SK-N-SH (cell line): Measurements from ENCODE around the gene SNRPD2. TPM values are rescaled to one million over a fixed set of nuclear protein-coding genes. Genes with fewer than 3 reads are reported as not detected.

Experiments
- CTCF ChIA-PET: fragments of 300-600, 350-600 bp; formaldehyde crosslinking; extraction: SDS; loops from one replicate; lab custom pipeline; 2021; lab: Yijun Ruan, JAX
- POLR2A ChIA-PET: fragments of 350-600 bp; sonication (Branson Sonifier 250); formaldehyde crosslinking; extraction: SDS; loops from one replicate; lab custom pipeline; 2020; ENCODE audit warnings: antibody characterized with exemption, inconsistent platforms; lab: Yijun Ruan, JAX
- DNase-seq: peaks from one replicate; pipeline ENCODE4 v3.0.0; 2012
- H2AFZ ChIP-seq: fragments of 200-600 bp; sonication (generic); 2 replicates; pipeline ENCODE4 v1.8.1; 2016; ENCODE audit warnings: antibody characterized with exemption, mild to moderate bottlenecking, low read depth
- H3F3A ChIP-seq: fragments of 200-600 bp; sonication (generic); replicated peaks from 2 replicates; pipeline ENCODE3; 2016; ENCODE audit warnings: antibody characterized with exemption, mild to moderate bottlenecking; ENCODE audit not compliant: insufficient read depth
- H3K27ac ChIP-seq, 2 experiments: fragments of 200-500 bp in 1 of 2; fragments of 200-600 bp in 1 of 2; sonication (Bioruptor generic) in 1 of 2; sonication (generic), shearing (Covaris generic) in 1 of 2; 2 replicates each; pipeline versions ENCODE4 v1.5.1 to v1.6.1; 2014 to 2016; ENCODE audit warnings: low read depth in 2 of 2, inconsistent platforms in 1 of 2, low read length in 1 of 2, mild to moderate bottlenecking in 1 of 2, mixed read lengths in 1 of 2
- H3K27me3 ChIP-seq: fragments of 200-600 bp; sonication (generic), shearing (Covaris generic); 2 replicates; pipeline ENCODE4 v1.6.1; 2016; ENCODE audit warnings: mixed run types; ENCODE audit not compliant: insufficient read depth
- H3K36me3 ChIP-seq, 2 experiments: fragments of 200-500 bp in 1 of 2; fragments of 200-600 bp in 1 of 2; sonication (Bioruptor generic) in 1 of 2; sonication (generic) in 1 of 2; replicated peaks in 1 of 2; 2 replicates each; pipeline versions ENCODE3 to v1.5.1; 2014 to 2016; ENCODE audit warnings: low read length in 1 of 2, mild to moderate bottlenecking in 1 of 2; ENCODE audit not compliant: insufficient read depth in 2 of 2, control insufficient read depth in 1 of 2
- H3K4me1 ChIP-seq, 2 experiments: fragments of 200-500 bp in 1 of 2; fragments of 200-600 bp in 1 of 2; sonication (Bioruptor generic) in 1 of 2; sonication (generic), shearing (Covaris generic) in 1 of 2; 2 replicates each; pipeline versions ENCODE4 v1.5.1 to v1.6.1; 2014 to 2016; ENCODE audit warnings: low read depth in 1 of 2, low read length in 1 of 2, mixed run types in 1 of 2; ENCODE audit not compliant: insufficient read depth in 2 of 2, control insufficient read depth in 1 of 2
- H3K4me2 ChIP-seq: fragments of 200-600 bp; sonication (generic), shearing (Covaris generic); 2 replicates; pipeline ENCODE4 v1.6.1; 2017; ENCODE audit warnings: mixed run types
- H3K4me3 ChIP-seq, 2 experiments: fragments of 200-500 bp in 1 of 2; fragments of 200-600 bp in 1 of 2; sonication (Bioruptor generic) in 1 of 2; sonication (generic), shearing (Covaris generic) in 1 of 2; 2 replicates each; pipeline versions ENCODE4 v1.5.1 to v1.8.1; 2014 to 2016; ENCODE audit warnings: low read depth in 2 of 2, inconsistent platforms in 1 of 2, low read length in 1 of 2, mild to moderate bottlenecking in 1 of 2, mixed read lengths in 1 of 2, moderate library complexity in 1 of 2
- H3K79me2 ChIP-seq: fragments of 200-600 bp; sonication (generic); 2 replicates; pipeline ENCODE4 v1.8.1; 2017; ENCODE audit warnings: mild to moderate bottlenecking; ENCODE audit not compliant: insufficient read depth
- H3K9ac ChIP-seq: fragments of 200-600 bp; sonication (generic); 2 replicates; pipeline ENCODE4 v1.6.1; 2017; ENCODE audit warnings: mixed run types
- H3K9me2 ChIP-seq: fragments of 200-600 bp; sonication (generic); 2 replicates; pipeline ENCODE4 v1.6.1; 2017; ENCODE audit warnings: mixed run types
- H3K9me3 ChIP-seq: fragments of 200-600 bp; sonication (generic); 2 replicates; pipeline ENCODE4 v1.6.1; 2017; ENCODE audit warnings: mixed run types, mild to moderate bottlenecking, moderate library complexity
- H4K20me1 ChIP-seq: fragments of 200-600 bp; sonication (generic); 2 replicates; pipeline ENCODE4 v1.6.1; 2017; ENCODE audit warnings: mild to moderate bottlenecking, mixed run types; ENCODE audit not compliant: insufficient read depth
- CHD2 ChIP-seq: fragments of 150-350 bp; IDR thresholded peaks from 2 replicates; pipeline ENCODE4 v1.6.1; 2018; ENCODE audit warnings: low read length; ENCODE audit not compliant: partially characterized antibody
- ELF1 ChIP-seq: IDR thresholded peaks from 2 replicates; pipeline ENCODE4 v1.4.0; 2012
- EP300 ChIP-seq, 2 experiments: IDR thresholded peaks; 2 replicates each; pipeline versions ENCODE4 v1.4.0 to v1.6.1; 2012; ENCODE audit warnings: borderline replicate concordance in 1 of 2, low read depth in 1 of 2, low read length in 1 of 2
- EZH2phosphoT487 ChIP-seq: fragments of 200-600 bp; sonication (generic); IDR thresholded peaks from 2 replicates; pipeline ENCODE4 v1.6.1; 2017; ENCODE audit warnings: low read depth, mixed run types, mild to moderate bottlenecking, antibody characterized with exemption, moderate library complexity, borderline replicate concordance
- FOSL2 ChIP-seq: IDR thresholded peaks from 2 replicates; pipeline ENCODE4 v1.4.0; 2012; ENCODE audit warnings: low read depth, mild to moderate bottlenecking, moderate library complexity, borderline replicate concordance
- FOXJ3 ChIP-seq: sonication (generic); formaldehyde crosslinking; IDR thresholded peaks from 2 replicates; pipeline ENCODE4 v1.5.1; 2020; ENCODE audit warnings: mild to moderate bottlenecking, missing genetic modification reagents
- GABPA ChIP-seq: IDR thresholded peaks from 2 replicates; pipeline ENCODE4 v1.4.0; 2012; ENCODE audit warnings: low read depth, mild to moderate bottlenecking
- IRF3 ChIP-seq: fragments of 150-350 bp; IDR thresholded peaks from 2 replicates; pipeline ENCODE4 v1.6.1; 2016; ENCODE audit warnings: mild to moderate bottlenecking, low read depth, low read length
- JUND ChIP-seq: IDR thresholded peaks from 2 replicates; pipeline ENCODE4 v1.4.0; 2012
- MXI1 ChIP-seq: IDR thresholded peaks from 2 replicates; pipeline ENCODE4 v1.6.1; 2012; ENCODE audit warnings: mild to moderate bottlenecking, low read depth, low read length, improper control_type of control experiment
- NFIC ChIP-seq: IDR thresholded peaks from 2 replicates; pipeline ENCODE4 v1.4.0; 2012; ENCODE audit warnings: borderline replicate concordance
- NRF1 ChIP-seq: IDR thresholded peaks from 2 replicates; pipeline ENCODE4 v1.6.1; 2012; ENCODE audit warnings: low read depth, mild to moderate bottlenecking, low read length
- RAD21 ChIP-seq: IDR thresholded peaks from 2 replicates; pipeline ENCODE4 v1.6.1; 2012; ENCODE audit warnings: mild to moderate bottlenecking, low read length
- RCOR1 ChIP-seq: fragments of 150-350 bp; IDR thresholded peaks from 2 replicates; pipeline ENCODE4 v1.6.1; 2017; ENCODE audit warnings: antibody characterized with exemption, low read length
- RFX5 ChIP-seq: IDR thresholded peaks from 2 replicates; pipeline ENCODE4 v1.6.1; 2012; ENCODE audit warnings: mild to moderate bottlenecking, improper control_type of control experiment, low read length
- RXRA ChIP-seq: IDR thresholded peaks from 2 replicates; pipeline ENCODE4 v1.4.0; 2012; ENCODE audit warnings: low read depth, mild to moderate bottlenecking, borderline replicate concordance
- SIN3A ChIP-seq: IDR thresholded peaks from 2 replicates; pipeline ENCODE4 v1.6.1; 2012; ENCODE audit warnings: low read depth, mild to moderate bottlenecking, low read length, moderate library complexity, borderline replicate concordance
- SMC3 ChIP-seq: IDR thresholded peaks from 2 replicates; pipeline ENCODE4 v1.6.1; 2012; ENCODE audit warnings: low read depth, low read length, improper control_type of control experiment
- TCF12 ChIP-seq: IDR thresholded peaks from 2 replicates; pipeline ENCODE4 v1.4.0; 2012
- TEAD4 ChIP-seq: IDR thresholded peaks from 2 replicates; pipeline ENCODE4 v1.4.0; 2012; ENCODE audit warnings: mild to moderate bottlenecking, borderline replicate concordance; ENCODE audit not compliant: insufficient read depth
- USF1 ChIP-seq: IDR thresholded peaks from 2 replicates; pipeline ENCODE4 v1.4.0; 2012; ENCODE audit warnings: low read depth, borderline replicate concordance
- YY1 ChIP-seq: IDR thresholded peaks from 2 replicates; pipeline ENCODE4 v1.4.0; 2012; ENCODE audit warnings: low read depth, mild to moderate bottlenecking
- ZBTB33 ChIP-seq: IDR thresholded peaks from 2 replicates; pipeline ENCODE4 v1.4.0; 2012; ENCODE audit warnings: low read depth, borderline replicate concordance
- WGBS: methylation state at CpG from one replicate; pipeline ENCODE4 v1.1.6; 2017; ENCODE audit warnings: low lambda C conversion rate; 5-methylcytosine and 5-hydroxymethylcytosine counted together
- polyA plus RNA-seq, 3 experiments: library from polyadenylated mRNA; depleted of rRNA; stranded (reverse); fragments of >200 nt; gene quantifications; 2 replicates each; pipeline ENCODE4 v1.2.3, GENCODE V29; 2012
- TF ChIP-seq, protein P1 (sequence below): fragments of 200-600 bp; sonication (generic); IDR thresholded peaks from 2 replicates; pipeline ENCODE4 v1.6.1; 2017; ENCODE audit warnings: antibody characterized with exemption, mild to moderate bottlenecking, moderate library complexity
- TF ChIP-seq, protein P2 (sequence below): IDR thresholded peaks from 2 replicates; pipeline ENCODE4 v1.4.0; 2012; ENCODE audit warnings: low read depth
- TF ChIP-seq, protein P3 (sequence below): fragments of 150-350 bp; IDR thresholded peaks from 2 replicates; pipeline ENCODE4 v1.6.1; 2017; ENCODE audit warnings: antibody characterized with exemption, low read length, low read depth, borderline replicate concordance

Gene SNRPD2
- polyA plus RNA-seq, 1 of the 3 experiments (the other 2 are of a cell fraction): 1,248 TPM

- ChIA-PET POLR2A (interaction anchor here (0.6 to 2.1 kb wide), 14 partner anchors 12 to 320 kb away, joined by 3 to 16 read pairs (median 5); partner anchors contain the start of genes FBXO46 and SIX5), CTCF (interaction anchor here (0.7 to 6.8 kb wide), 32 partner anchors 10 to 1209 kb away, joined by 3 to 106 read pairs (median 4); partner anchors contain the start of genes DMPK, DMWD, FBXO46 and SIX5)
- Histone ChIP-seq H3K27ac (peak within 1 kb of the TSS; percentile 86 to 87), H3K9me2 (no peaks in the 10 kb centered on the region), H3K4me1 (peaks cover 0 to 6% of the 10 kb centered on the region in 2 experiments; a peak in 1 of 4 replicates), H2AFZ (peak within 1 kb of the TSS; percentile 86), H3K4me2 (peak within 1 kb of the TSS; percentile 88), H3F3A (peaks cover 11% of the 10 kb centered on the region), H3K4me3 (peak within 1 kb of the TSS; percentile 71 to 91), H3K27me3 (no peaks in the 10 kb centered on the region), H3K9ac (peak within 1 kb of the TSS; percentile 82), H3K9me3 (no peaks in the 10 kb centered on the region), H3K36me3 (peaks cover 6 to 17% of the 10 kb centered on the region in 2 experiments), H4K20me1 (0 out of 2 replicates have a peak, but pooled peaks cover 4% of the 10 kb centered on the region), H3K79me2 (peaks cover 39% of the 10 kb centered on the region)
- peak; percentile 92 for DNase-seq
- 1% methylated on average over 40 of the region's 70 CpGs for WGBS
- TF ChIP-seq, protein P1, sequence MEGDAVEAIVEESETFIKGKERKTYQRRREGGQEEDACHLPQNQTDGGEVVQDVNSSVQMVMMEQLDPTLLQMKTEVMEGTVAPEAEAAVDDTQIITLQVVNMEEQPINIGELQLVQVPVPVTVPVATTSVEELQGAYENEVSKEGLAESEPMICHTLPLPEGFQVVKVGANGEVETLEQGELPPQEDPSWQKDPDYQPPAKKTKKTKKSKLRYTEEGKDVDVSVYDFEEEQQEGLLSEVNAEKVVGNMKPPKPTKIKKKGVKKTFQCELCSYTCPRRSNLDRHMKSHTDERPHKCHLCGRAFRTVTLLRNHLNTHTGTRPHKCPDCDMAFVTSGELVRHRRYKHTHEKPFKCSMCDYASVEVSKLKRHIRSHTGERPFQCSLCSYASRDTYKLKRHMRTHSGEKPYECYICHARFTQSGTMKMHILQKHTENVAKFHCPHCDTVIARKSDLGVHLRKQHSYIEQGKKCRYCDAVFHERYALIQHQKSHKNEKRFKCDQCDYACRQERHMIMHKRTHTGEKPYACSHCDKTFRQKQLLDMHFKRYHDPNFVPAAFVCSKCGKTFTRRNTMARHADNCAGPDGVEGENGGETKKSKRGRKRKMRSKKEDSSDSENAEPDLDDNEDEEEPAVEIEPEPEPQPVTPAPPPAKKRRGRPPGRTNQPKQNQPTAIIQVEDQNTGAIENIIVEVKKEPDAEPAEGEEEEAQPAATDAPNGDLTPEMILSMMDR: no peak
- TF ChIP-seq, protein P2, sequence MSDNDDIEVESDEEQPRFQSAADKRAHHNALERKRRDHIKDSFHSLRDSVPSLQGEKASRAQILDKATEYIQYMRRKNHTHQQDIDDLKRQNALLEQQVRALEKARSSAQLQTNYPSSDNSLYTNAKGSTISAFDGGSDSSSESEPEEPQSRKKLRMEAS: peak; percentile 43; the same call in 1 of the 2 replicates
- TF ChIP-seq FOXJ3 (CRISPR knock-in tag) (no peak), EZH2phosphoT487 (no peak), FOSL2 (no peak), MXI1 (peak; percentile 96), JUND (no peak), YY1 (peak; percentile 27; the same call in 1 of the 2 replicates), IRF3 (no peak; the same call in 1 of the 2 replicates), ZBTB33 (no peak), GABPA (no peak), SMC3 (no peak), SIN3A (no peak; the same call in 1 of the 2 replicates), NFIC (no peak), USF1 (no peak), RCOR1 (peak; percentile 13; the same call in 1 of the 2 replicates), ELF1 (no peak; the same call in 1 of the 2 replicates), TCF12 (no peak), RFX5 (peak; percentile 83), CHD2 (peak; percentile 37), RXRA (no peak), NRF1 (peak; percentile 52), TEAD4 (no peak), EP300 (IDR thresholded peaks at IDR 0.05; ENCODE audit: borderline replicate concordance in 1 of 2, low read depth in 1 of 2, low read length in 1 of 2) (no peak; a peak in 1 of 4 replicates), RAD21 (no peak)
- TF ChIP-seq, protein P3, sequence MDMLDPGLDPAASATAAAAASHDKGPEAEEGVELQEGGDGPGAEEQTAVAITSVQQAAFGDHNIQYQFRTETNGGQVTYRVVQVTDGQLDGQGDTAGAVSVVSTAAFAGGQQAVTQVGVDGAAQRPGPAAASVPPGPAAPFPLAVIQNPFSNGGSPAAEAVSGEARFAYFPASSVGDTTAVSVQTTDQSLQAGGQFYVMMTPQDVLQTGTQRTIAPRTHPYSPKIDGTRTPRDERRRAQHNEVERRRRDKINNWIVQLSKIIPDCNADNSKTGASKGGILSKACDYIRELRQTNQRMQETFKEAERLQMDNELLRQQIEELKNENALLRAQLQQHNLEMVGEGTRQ: no peak
Measured at GRCh38 chr19:45692187-45693105, 693 bp upstream of the SNRPD2 start, which contains the start of gene QPCTL. Gene QPCTL (plus strand): TSS chr19:45692666. CDS start chr19:45692704, 38 bp downstream.
